Stimulated activated CD4-positive, alpha-beta T cell treated with anti-CD3 and anti-CD28 coated beads, Interleukin-12 subunit alpha, Interleukin-12 subunit beta, amount 100 ng/mL, for 48 hours (primary cell): ENCODE data around the gene TBCD.
"Not testable (repeated sequence)": the region's sequence is repeated elsewhere in the genome, so short reads cannot be mapped to it uniquely, and the experiment has no call there.

Experiments
- DNase-seq, 3 donors: peaks; one replicate each; pipeline ENCODE4 v3.0.0-alpha.2; 2020; ENCODE audit warnings: low read depth in 2 of 3, low spot score in 1 of 3

Gene TBCD

DNA sequence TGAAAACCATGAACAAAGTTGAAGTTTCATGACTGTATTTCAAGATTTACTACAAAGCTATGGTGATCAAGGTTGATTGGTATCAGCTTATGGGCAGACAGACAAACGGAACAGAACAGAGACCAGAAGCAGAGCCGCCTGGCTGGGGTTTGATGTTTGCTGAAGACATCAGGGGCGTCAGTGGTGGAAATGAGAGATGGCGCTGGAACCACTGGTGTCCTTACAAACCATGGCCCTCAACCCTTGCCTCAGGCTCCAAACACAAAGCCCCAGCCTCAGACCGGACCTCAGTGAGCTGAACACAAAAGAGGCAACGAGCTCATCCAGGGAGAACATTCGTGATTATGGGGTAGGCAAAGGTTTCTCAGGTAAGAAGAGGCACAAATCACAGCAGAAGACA is 214.6 kb downstream of the TBCD start:
- no peak for DNase-seq

DNA sequence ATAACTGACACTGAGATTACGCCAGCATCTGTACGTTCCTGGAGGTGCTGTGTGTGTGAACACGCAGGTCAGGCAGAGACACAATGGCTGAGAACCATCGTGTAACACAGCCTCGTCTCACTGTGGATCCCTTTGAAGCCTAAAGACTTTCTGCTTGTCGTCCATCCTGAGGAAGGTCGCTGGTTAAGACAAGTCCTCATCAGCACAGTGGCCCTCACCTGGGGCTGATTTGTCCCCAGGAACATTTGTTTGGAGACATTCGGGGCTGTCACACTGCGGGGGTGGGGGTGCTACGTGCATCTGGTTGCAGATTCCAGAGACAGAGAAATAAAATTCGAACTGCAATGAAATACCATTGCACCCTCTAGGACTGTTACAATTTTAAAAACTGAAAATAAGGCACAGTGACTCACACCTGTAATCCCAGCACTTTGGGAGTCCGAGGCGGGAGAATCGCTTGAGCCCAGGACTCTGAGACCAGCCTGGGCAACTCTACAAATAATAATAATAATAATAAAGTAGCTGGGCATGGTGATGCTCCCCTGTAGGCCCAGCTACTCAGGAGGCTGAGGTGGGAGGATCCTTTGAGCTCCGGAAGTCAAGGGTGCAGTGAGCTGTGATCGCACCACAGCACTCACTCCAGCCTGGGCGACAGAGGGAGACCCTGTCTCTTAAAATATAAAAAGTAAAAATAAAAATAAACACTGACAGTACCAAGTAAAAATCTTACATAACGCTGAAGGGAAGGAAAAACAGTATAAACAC is 215.6 kb downstream of the TBCD start:
- no peak for DNase-seq

- not testable (repeated sequence) for DNase-seq
Observed at GRCh38 chr17:82968033-82968841, 216.4 kb downstream of the TBCD start.

DNA sequence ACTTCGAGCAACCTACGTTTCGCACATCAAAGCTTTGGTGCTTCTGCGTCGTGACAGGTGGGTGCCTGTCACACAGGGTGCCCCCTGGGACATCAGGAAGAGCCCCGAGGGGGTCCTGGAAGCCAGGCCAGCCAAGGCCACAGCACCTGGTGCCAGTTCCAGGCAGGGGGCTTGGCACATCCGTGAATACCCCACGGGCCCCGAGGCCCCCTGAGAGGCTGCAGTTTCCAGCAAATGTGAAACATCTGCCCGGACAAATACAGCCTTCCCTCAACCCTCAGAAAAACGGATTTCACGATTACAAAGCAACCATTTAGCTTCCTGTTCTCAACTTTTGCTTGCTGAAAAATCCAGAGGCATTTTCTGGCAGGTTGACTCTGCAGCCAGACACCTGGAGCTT is 218.2 kb downstream of the TBCD start:
- DNase-seq = no peak

DNA sequence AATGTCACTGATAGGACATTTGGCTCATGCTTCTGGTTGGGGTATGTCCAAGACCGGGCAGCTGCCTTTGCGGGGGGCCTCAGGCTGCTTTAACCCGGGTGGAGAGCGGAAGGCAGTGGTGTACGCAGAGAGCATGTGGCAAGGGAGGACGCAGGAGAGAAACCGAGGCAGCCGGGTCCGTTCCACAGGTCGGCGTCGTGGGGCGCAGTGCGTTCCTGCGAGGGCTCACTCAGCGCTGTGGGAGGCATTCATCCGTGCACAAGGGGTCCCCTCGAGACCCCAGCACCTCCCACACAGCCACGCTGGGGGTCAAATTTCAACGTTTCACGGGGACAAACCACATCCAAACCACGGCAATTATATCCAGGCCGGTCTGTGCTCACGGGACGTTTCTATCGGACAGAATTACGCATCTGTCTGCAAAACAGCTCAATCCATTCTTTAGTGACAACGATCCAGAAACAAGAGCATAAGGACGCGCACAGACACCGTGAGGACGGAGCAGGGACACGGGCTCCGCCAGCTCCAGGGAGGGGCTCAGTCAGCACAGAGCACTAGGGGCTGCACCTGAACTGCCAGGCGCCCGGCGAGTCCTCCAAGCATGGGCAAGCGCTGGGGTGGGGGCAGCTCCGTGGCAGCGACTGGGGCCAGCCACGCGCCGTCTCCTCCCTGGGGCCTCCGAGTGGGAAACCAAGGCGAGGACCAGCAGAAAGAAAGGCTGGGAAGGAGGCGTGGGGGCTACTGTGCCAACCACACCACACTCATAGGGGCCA is 219.1 kb downstream of the TBCD start:
- DNase-seq = no peak

GRCh38 chr17:82972836-82973372 is 221.0 kb downstream of the TBCD start:
- no peak for DNase-seq

- no peak for DNase-seq
Observed at GRCh38 chr17:82973456-82974135, 221.7 kb downstream of the TBCD start.

- no peak for DNase-seq
Observed at GRCh38 chr17:82974136-82974952, 222.5 kb downstream of the TBCD start.

DNA sequence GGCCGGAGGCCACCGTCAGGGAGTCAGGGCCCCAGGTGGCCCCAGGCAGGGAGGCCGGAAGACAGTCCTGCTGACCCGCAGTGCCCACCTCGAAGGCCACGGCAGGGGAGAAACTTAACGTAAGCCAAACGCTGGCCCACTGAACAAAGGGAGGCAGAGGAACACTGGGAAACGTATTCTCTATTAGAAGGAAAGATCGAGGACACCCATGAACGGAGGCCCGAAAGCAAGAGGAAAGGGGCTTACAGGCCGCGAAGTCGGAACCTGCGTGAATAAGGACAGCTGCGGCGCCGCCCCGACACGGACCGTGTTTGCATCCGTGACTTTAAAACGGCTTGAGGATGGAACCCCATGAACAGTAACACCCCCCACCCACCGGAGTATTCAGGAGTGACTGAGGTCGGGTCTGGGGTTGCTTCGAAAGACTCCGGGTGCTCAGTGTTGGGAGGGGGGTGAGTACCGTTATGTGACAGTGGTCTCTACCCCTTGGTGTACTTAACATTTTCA is 225.2 kb downstream of the TBCD start:
- no peak for DNase-seq

GRCh38 chr17:82977606-82978005 is 225.7 kb downstream of the TBCD start:
- no peak for DNase-seq

DNA sequence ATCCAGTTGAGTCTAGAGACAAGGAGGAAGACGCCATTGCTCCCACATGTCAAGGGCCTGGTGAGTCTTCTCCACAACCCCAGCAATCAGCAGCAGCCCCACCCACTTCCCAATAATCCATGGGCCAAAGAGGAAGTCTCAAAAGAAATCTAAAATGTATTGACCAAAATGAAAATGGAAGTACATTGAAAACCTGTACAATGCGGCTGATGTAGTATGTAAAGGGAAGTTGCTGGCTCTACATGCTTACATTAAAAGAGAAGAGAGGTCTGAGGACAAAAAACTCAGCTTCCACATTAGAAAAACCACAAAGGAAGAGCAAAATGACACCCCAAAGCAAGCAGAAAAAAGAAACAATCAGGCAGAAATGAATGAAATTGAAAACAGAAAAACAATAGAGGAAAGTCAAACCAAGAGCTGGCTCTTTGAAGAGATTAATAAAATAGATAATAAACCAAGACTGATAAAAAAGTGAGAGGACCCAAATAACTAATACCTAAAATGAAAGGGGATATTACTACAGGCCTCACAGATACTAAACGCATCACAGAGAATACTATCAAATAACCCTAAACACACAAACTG is 227.0 kb downstream of the TBCD start:
- DNase-seq = no peak

DNA sequence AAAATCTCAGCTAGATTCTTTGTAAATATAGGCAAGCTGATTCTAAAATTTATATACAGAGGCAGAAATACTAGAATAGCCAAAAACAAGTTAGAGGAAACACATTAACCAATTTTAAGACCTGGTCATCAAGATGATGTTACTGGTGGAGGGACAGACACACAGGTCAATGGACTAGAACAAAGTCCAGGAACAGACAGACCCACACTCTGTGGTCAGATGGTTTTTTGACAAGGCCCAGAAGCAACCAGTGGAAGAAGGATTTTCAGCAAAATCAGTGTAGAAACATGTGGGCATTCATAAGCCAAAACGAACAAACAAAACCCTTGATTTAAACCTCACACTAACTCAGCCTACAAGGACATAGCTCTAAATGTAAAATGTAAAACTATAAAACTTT is 227.9 kb downstream of the TBCD start:
- no peak for DNase-seq

GRCh38 chr17:82980632-82981031 is 228.8 kb downstream of the TBCD start:
- no peak for DNase-seq

GRCh38 chr17:82981141-82981730 is 229.4 kb downstream of the TBCD start:
- DNase-seq = no peak

DNA sequence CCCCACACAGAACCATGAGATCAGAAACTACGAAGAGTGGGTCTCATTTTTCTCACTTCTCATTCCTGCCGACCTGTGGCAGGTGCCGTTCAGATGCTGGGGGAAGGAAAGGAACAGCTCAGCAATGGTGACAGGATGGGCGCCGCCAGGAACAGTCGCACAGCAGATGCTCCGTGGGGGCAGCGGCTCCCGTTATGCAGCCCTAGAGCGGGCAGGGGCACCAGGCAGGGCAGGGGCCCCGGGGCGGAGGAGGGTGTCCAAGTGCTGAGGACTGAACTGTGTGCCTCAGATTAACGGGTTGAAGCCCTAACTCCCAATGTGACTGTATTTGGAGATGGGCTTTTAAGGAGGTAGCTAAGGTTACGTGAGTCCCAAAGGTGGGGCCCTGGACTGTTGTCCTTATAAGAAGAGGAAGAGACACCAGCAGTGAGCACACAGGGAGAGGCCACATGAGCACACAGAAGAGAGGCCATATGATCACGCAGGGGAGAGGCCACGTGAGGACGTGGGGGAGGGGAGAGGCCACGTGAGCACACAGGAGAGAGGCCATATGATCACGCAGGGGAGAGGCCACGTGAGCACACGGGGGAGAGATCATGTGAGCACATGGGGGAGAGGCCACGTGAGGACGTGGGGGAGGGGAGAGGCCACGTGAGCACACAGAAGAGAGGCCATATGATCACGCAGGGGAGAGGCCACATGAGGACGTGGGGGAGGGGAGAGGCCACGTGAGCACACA is 231.8 kb downstream of the TBCD start:
- DNase-seq = no peak

GRCh38 chr17:82984249-82984617 is 232.4 kb downstream of the TBCD start:
- DNase-seq = not testable (repeated sequence)

- DNase-seq = no peak
Observed at GRCh38 chr17:82984751-82985427, 233.0 kb downstream of the TBCD start.

- no peak for DNase-seq
Observed at GRCh38 chr17:82985428-82985805, 233.6 kb downstream of the TBCD start.
